HG03064 (cell line): ENCODE data around the gene SFMBT2.
"Not testable (repeated sequence)": the region's sequence is repeated elsewhere in the genome, so short reads cannot be mapped to it uniquely, and the experiment has no call there.

ENCODE experiments used
- ATAC-seq: cut with Tn5 transposase; IDR thresholded peaks from one replicate; pipeline ENCODE4 v1.9.1; 2021; ENCODE audit warnings: low read depth; ENCODE audit not compliant: unreplicated experiment

SFMBT2 gene

DNA sequence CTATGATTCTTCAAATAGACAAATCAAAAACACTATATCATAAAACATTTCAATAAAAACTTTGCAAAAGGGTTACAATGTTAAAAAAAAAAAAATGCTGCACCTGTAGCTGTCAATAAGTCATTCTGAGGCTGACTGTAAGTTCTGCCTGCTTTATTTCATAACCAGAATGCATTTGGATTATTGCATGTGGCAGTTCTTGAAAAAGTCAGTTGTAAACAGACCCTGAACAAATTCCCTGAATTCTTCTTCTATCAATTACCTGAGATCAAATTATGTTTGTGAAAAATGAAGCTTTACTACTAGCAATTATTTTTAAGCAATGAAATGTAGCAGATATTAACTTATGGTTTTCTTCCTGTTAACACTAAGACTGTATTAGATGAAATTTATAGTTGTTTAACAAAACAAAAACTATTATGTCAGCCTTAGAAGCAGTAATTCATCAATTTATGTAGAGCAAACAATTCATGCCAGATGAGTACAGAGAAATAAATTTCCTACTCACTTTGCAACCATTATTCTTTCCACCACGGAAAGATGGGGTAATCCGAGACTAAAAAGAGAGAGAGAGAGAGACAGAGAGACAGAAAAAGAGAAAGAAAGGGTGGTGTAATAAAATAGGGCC lies 107.8 kb downstream of the SFMBT2 start:
- ATAC-seq: no peak

DNA sequence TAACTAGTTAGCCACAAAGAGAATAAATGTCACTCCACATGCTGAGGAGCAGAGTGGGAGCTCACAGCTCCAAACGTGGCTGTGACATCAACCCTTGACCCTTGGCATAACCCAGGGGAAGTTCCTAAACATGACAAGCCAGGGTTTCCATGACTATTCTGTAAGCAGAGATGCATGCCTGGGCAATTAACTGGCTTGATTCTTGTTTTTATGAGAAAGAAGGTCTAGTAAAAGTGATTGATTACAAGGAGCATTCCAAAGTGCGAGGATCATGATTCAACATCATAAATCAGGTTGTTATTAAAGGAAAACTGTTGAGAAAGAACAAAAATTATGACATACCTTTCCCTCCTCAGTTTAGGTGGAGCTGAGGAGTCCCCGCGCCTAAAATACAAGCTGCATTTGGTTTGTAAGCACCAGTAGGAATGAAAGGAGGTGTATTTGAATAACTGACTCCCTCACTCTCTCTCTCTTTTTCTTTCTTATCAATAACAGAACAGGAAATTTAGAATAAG lies 108.4 kb downstream of the SFMBT2 start:
- ATAC-seq: no peak

DNA sequence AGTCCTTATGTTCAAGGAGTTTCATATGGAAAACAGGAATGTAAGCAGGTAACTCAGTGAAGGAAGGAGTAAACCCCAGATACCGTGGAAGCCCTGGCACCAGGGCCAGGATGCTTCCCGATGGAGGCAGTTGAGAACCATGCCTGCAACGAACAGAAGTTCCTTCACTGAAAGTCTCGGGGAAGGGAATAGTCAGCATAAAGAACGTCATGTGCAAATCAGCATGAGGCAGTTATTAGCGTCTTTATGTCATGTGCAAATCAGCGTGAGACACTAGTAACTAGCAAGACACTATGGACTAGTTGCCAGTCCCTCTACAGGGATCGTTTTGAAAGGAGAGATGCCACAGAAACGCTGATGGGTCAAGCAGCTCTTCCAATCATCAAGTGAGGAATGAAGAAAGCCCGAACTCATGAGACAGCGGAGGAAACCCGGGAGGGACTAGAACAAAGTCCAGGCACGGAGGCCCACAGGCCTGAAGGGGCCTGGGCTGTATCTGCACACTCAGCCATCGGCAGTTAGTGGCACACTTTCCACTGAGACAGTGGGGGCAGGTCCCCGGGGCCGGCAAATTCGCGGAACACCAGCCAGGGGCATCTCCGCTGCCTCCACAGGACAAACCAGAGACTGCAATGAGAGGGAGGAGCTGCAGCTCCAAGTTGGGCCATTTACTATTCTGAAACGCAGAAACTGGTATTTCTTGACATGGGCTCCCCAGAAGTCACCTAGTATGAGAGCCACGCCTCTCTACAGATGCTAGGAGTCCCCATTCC lies 109.6 kb downstream of the SFMBT2 start:
- no peak for ATAC-seq

DNA sequence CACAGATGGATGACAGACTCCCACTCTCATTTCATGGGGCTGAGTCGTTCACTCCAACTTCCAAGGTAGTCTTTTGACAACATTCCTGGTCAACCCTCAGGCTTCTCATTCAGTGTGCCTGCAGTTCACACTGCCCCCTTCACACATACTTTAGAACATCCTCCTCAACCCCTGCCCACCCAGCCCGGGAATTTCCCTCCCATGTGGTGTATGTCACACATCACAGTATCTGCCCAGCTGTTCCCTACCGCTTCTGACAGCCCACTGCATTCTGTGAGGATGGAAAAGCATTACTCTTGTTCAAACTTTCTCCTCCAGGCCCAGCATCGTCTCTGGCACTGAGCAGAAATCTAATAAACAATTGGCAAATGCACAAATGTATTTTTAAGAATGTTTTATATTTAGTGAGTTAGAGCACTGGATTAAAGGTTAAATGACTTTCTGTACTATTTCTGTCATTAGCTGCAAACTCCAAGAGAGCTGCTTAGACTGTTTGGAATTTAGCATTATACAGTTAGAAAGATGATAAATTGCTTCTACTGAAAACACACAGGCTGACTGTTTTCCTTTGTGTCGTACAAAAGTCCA lies 110.4 kb downstream of the SFMBT2 start:
- no peak for ATAC-seq

DNA sequence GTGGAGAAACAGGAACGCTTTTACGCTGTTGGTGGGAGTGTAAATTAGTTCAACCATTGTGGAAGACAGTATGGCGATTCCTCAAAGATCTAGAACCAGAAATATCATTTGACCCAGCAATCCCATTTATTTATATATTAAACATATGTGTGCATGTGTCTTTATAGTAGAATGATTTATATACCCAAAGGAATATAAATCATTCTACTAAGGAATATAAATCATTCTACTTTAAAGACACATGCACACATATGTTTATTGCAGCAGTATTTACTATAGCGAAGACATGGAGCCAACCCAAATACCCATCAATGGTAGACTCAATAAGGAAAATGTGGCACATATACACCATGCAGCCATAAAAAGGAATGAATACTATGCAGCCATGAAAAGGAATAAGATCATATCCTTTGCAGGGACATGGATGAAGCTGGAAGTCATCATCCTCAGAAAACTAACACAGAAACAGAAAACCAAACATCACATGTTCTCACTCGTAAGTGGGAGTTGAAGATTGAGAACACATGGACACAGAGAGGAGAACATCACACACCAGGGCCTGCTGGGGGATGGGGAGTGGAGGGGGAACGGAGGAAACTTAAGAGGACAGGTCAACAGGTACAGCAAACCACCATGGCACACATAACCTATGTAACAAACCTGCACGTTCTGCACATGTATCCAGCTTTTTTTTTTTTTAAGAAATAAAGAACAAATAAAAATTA lies 111.1 kb downstream of the SFMBT2 start:
- ATAC-seq: not testable (repeated sequence)

DNA sequence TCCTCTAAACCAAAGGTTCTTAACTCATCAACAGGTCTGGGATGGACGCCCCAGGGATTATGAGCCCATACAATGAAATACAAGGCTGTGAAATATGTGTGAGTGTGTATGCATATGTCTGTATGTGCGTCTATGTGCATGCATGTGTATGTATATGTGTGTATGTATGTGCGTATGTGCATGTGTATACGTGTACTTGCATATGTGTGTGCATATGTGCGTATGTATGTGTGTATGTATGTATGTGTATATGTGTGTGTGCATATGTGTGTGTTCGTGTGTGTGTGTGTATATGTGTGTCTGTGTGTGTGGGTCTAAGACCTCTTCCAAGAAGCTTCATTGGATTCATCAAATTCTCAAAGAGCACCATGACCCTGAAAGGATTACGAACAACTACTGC lies 112.3 kb downstream of the SFMBT2 start:
- no peak for ATAC-seq

DNA sequence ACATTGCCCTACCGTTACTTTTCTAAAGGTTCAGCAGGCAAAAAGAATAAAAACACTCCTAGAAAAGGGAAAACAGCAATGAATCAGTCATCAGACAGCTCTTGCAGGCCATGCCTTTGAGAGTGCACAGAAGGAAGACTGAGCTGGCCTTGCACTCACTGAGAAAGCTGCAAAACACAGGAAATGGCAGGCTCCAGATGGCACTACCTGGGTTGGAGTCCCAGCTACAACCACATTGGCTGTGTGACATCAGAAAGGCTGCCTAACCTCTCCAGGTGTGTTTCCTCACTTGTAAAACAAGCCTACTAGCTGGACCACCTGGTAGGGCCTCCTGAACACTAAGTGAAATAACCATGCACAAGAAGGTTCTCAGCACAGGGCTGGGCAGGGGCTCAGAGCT lies 113.7 kb downstream of the SFMBT2 start:
- ATAC-seq: no peak

DNA sequence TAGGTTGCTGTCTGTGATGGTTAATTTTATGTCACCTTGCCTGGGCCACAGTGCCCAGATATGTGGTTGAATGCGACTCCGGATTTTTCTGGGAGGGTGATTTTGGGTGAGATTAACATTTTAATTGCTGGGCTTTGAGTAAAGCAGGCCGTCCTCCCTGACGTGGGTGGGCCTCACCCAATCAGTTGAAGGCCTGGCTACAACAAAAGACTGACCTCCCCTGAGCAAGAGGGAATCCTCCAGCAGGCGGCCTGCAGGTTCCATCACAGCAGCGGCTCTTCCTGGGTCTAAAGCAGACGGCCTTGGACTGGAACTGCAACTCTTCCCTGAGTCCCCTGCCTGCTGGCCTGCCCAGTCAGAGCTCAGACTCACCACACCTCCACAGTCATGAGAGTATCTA lies 114.2 kb downstream of the SFMBT2 start:
- no peak for ATAC-seq

DNA sequence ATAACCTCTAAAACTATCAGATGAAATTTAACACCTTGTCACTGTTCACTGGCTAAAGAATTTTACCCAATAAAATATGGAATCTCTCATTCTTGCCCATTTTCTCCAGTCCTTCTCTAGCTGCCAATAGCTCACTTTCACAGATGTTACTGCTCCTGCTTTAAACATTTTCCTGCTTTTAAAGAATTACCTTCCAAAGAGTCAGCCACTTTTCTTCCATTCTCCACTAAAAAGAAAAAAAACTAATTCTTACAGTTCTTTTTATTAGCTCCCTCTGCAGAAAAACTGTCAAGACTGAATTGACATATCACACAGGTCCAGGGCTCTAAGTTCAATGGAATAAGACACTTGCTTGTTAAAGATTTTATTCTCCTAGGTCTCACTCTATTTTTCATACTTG lies 114.8 kb downstream of the SFMBT2 start:
- no peak for ATAC-seq

DNA sequence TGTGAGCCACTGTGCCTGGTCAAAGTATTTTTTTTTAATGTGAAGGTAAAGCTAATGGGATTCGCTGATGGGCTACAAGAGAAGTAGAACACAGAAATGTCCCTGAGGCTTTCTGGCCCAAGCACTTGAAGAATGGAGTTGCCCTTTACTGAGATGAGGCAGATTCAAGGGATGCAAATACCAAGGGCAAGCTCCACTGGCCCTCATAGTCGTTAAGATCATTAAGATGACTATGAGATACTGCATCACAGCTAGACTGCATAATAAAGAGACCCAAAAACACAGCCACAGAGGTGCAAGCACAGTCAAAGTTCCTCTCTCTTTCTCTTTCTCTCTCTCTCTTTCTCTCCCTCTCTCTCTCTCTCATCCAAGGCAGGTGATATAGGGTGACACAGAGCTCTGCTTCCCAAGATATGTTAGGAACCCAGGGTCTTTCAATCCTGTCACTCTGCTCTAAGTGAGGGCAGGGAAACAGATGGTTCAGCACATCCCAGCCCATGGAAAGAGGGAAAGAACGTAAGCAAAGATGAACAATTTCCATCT lies 117.4 kb downstream of the SFMBT2 start:
- ATAC-seq: no peak

DNA sequence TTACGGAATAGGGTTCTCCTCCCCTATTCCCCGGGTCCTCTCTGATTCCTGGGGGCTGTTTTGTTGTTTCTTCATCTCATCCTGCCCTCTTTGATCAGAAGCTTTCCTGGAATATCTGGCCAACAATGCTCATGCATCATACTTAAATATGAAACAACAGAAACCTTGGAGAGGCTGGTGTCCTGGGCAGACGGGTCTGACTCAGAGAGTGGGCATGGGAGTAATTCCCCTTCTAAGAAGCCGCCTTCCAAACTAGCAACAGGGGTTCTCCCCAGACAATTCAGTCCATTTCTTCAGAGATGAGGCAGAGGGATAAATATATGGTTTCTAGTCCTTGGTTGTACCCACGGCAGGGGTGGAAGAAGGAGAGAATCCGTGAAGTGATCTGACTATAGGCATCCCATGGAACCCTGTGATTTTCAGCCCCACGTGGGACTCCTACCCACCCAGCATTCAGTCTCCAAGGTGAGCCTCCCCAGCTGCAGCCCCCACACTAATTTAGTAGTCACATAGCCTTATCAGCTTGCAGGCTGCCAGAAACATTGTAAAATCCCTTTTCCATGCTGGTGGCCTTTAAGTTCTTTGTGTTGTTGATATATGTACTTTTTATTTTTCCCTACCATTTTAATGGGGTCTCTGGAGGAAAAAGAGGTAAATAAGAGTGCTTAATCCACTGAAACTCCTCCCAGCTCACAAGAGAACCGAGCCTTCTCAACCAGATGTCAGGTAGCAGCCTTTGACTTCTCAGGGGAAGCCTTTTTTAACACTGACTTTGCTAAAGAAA lies 119.2 kb downstream of the SFMBT2 start:
- no peak for ATAC-seq

DNA sequence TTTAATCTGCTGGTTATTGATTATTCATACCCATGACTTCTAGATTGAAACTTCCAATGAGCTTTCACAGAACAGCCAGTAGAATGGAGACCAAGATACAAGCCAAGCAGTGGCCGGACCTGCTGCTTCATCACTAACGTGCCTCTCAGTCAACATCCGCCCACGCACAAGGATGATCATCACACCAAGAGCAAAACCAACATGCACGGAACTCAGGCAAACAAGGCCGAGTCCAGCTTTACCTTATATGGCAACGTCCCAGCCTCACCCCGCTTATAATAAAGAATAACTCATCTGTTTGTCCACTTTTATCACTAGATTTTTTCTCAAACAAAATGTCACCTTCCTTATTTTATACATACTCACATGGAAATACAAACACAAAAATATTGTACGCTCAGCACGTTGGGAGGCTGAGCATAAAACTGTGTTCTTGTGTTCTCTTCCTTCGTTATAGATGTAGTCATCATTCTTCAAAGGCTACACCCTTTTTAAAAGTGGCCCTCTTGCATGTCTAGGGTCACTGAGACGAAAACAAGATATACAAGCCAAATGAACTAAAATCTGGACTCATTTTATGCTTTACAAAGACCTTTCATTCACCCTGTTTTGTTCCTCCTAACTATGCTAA lies 122.7 kb downstream of the SFMBT2 start:
- ATAC-seq: no peak

DNA sequence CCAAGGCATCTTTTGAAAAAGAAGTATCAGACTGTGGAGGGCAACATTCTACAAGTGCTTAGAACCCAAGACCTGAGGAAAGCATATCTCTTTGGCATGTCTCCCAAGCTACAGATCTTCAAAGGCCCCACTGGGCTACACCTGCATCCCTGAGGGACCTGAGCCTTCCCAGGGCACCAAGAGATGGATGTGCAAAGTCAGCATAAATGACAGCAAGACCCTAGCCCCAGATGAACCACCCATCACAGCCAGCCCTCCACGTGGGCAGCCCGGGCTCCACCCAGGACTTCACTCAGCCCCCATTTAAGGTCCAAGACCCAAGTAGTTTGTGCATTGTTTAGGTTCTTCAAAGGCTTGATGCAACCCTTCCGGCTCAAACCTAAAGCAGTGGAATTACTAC lies 123.5 kb downstream of the SFMBT2 start:
- no peak for ATAC-seq

DNA sequence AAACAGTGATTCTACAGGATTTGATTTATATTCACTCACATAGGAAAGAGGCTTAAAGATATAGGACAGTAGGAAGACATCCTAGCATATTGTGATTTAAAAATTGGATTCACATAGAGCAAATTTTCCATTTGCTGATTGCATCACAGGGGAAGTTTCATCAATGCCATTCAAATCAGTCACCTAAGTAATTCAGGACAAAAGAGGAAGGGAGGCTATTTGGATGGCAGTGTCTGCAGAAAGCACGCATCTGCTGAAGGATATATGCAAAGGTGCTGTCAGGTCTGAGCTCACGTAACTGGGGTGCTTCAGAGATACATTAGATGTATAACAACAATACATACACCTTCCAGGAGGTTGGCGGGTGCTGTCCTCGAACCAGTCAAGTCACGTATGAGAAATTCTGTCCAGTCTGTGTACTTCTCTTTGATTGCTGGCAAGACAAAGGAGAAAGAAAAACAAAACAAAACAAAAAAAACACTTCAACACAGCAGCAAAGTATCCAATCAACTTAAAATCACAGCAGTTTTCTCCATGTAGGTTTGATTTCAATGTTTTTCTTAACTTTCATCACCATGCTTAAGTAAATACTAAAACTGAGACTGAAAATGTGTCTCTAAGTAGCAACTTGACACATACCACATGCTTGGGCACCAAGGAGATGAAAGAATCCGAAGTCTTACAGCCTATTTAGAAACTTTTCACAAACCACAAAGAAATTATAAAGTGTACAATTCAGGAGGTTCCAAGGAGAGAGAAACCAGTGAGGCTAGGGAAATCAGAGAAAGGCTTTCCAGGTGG lies 125.1 kb downstream of the SFMBT2 start:
- ATAC-seq: no peak

DNA sequence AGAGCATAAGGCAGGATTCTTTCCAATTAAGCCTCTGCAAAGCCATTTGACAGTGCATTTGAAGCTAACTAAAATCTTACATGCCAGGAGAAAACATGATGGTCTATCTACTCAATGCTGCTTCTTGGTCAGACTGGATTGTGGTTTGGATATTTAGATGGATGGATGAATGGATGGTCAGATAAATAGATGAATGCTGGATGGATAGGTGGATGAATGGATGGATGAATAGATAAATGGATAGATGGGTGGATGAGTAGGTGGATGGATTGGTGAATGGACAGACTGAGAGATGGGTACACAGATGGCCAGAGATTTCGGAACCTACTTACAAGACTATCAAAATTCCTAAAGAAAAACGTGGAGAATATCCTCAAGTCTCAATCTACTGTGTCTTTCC lies 127.6 kb downstream of the SFMBT2 start:
- ATAC-seq: no peak

DNA sequence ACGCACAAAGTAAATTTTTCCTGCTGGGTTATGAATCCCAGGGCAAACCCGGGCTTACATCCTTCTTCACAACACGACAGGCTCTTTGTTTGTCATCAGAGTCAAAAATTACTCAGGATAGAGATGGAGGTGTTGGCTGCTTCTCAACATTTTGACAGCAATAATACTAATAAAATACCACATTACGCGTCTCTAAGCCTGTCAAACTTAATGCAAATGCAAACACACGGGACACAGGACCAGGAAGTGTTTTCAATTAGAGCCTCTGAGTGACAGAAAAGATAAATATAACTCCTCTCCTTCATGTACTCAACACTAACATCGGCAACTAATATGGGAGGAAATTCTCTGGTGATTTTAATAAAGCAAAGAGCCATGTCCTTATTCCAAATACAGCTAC lies 128.4 kb downstream of the SFMBT2 start:
- no peak for ATAC-seq

DNA sequence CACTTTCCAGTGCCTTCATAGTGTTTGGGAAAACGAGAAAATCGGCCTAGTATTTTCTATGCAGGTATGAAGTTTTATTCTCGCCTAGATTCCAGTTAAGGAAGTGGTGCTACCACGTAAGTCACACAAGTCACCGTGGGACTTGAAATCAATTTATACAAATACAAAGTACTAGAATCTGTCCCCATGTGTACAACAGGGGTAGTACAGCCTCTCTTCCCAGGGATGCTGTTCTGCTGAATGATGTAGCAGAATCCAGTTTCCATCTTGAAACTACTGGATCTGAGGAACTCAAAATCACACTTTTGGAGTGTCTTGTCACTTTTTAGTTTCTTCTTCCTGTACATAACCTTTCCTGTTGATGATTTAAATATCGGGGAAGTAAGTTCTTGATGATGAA lies 129.4 kb downstream of the SFMBT2 start:
- no peak for ATAC-seq

DNA sequence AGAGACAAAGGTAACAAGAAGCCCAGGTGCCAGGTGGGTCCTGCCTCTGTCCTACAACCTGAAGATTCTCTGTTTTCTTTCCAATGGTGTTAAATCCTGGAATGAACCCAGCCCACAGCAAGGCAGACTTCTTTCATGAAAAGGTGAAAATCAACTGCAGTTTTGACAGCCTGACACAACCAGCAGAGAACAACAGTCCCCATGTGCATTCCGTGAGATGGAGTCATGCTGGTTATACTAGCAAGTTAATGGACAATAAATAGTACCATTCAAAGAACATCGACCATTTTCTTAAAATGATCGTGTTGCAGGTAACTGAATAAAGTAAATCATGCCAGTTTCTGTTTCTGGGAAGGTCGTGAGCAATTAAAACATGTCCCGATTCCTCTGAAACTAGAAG lies 131.5 kb downstream of the SFMBT2 start:
- no peak for ATAC-seq

DNA sequence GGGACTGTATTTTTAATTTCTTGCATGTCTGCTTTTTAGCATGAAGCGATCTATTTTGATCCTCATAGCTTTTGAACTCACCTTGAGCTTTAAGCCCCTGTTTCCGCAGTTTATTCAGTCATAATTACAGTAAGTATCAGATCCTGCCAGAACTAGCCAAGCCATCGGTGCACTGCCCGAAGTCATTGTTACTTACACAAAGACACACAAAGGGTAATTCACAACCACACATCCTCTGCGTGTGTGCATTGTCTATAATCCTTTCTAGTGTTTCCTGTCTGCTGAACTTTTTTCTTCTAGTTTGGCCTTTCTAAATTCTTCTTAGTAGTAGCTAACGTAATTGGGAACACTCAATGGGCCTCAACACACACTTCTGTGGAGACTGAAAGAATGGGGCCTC lies 133.0 kb downstream of the SFMBT2 start:
- no peak for ATAC-seq
